Activated naive CD8-positive, alpha-beta T cell treated with anti-CD3 and anti-CD28 coated beads for 36 hours (primary cell): ENCODE results near the gene CTCFL. TPM values are rescaled to one million over a fixed set of nuclear protein-coding genes. Genes with fewer than 3 reads are reported as not detected.
"Not testable (repeated sequence)": the region's sequence is repeated elsewhere in the genome, so short reads cannot be mapped to it uniquely, and the experiment has no call there.

Experiments
- DNase-seq: peaks from one replicate; pipeline ENCODE4 v3.0.0; 2021
- H3K27ac Mint-ChIP-seq: one replicate; pipeline ENCODE4 v1.8.0; 2022; ENCODE audit warnings: mild to moderate bottlenecking, moderate library complexity, mixed read lengths
- H3K27me3 Mint-ChIP-seq: one replicate; pipeline ENCODE4 v1.8.0; 2022; ENCODE audit warnings: mild to moderate bottlenecking, mixed read lengths
- H3K36me3 Mint-ChIP-seq: one replicate; pipeline ENCODE4 v1.8.0; 2021; ENCODE audit warnings: mild to moderate bottlenecking, mixed read lengths
- H3K4me1 Mint-ChIP-seq: one replicate; pipeline ENCODE4 v1.8.0; 2021; ENCODE audit warnings: mixed read lengths
- H3K4me3 Mint-ChIP-seq: one replicate; pipeline ENCODE4 v1.8.0; 2022; ENCODE audit warnings: mild to moderate bottlenecking, moderate library complexity, mixed read lengths
- H3K9me3 Mint-ChIP-seq: one replicate; pipeline ENCODE4 v1.8.0; 2022; ENCODE audit warnings: mixed read lengths
- total RNA-seq, 2 experiments: library from RNA; stranded (reverse); gene quantifications; one replicate each; pipeline ENCODE4 v1.2.3, GENCODE V29; 2021

The CTCFL gene
- total RNA-seq, 2 experiments from 2014 or later, result not detected

- peaks cover 19% of the 10 kb centered on the region for H3K27me3 Mint-ChIP-seq
- H3K36me3 Mint-ChIP-seq, H3K27ac Mint-ChIP-seq, H3K9me3 Mint-ChIP-seq, H3K4me1 Mint-ChIP-seq, DNase-seq, H3K4me3 Mint-ChIP-seq: not testable (repeated sequence)
Observed at GRCh38 chr20:57511709-57512108, 13.2 kb downstream of the CTCFL start.

GRCh38 chr20:57509665-57510237 is 15.2 kb downstream of the CTCFL start:
- no peak for DNase-seq
- Mint-ChIP-seq H3K4me3 (no peak overlapping the region), H3K4me1 (no peaks in the 10 kb centered on the region)

GRCh38 chr20:57508831-57509230 is 16.1 kb downstream of the CTCFL start:
- Mint-ChIP-seq H3K4me3 (no peak overlapping the region), H3K9me3 (no peaks in the 10 kb centered on the region), H3K4me1 (no peaks in the 10 kb centered on the region), H3K27me3 (peaks cover 8% of the 10 kb centered on the region), H3K27ac (no peak overlapping the region), H3K36me3 (no peaks in the 10 kb centered on the region)
- DNase-seq, result no peak

More at GRCh38 chr20:57509665-57510237, 15.2 kb downstream of the CTCFL start:
- no peaks in the 10 kb centered on the region for H3K9me3 Mint-ChIP-seq
- peaks cover 17% of the 10 kb centered on the region for H3K27me3 Mint-ChIP-seq
- H3K36me3 Mint-ChIP-seq, result no peaks in the 10 kb centered on the region
- no peak overlapping the region for H3K27ac Mint-ChIP-seq

- H3K27me3 Mint-ChIP-seq, result peaks cover 9% of the 10 kb centered on the region
- H3K36me3 Mint-ChIP-seq, result no peaks in the 10 kb centered on the region
- H3K4me3 Mint-ChIP-seq, result no peak overlapping the region
- peaks cover under 1% of the 10 kb centered on the region for H3K4me1 Mint-ChIP-seq
- no peak for DNase-seq
- no peaks in the 10 kb centered on the region for H3K9me3 Mint-ChIP-seq
- no peak overlapping the region for H3K27ac Mint-ChIP-seq
Observed at GRCh38 chr20:57508381-57508780, 16.6 kb downstream of the CTCFL start.

- Mint-ChIP-seq H3K27ac (no peak overlapping the region), H3K4me1 (peaks cover 3% of the 10 kb centered on the region), H3K9me3 (no peaks in the 10 kb centered on the region), H3K27me3 (peaks cover 17% of the 10 kb centered on the region), H3K4me3 (no peak overlapping the region), H3K36me3 (no peaks in the 10 kb centered on the region)
- DNase-seq, result no peak
Observed at GRCh38 chr20:57507477-57507876, 17.5 kb downstream of the CTCFL start.

- DNase-seq, result no peak
- H3K4me3 Mint-ChIP-seq, result no peak overlapping the region
- H3K27me3 Mint-ChIP-seq, result peaks cover 28% of the 10 kb centered on the region
- H3K36me3 Mint-ChIP-seq, result no peaks in the 10 kb centered on the region
- H3K9me3 Mint-ChIP-seq, result no peaks in the 10 kb centered on the region
- no peak overlapping the region for H3K27ac Mint-ChIP-seq
- H3K4me1 Mint-ChIP-seq, result peaks cover 3% of the 10 kb centered on the region
Observed at GRCh38 chr20:57505979-57506378, 19.0 kb downstream of the CTCFL start.

- H3K36me3 Mint-ChIP-seq, result no peaks in the 10 kb centered on the region
- H3K4me3 Mint-ChIP-seq, result no peak overlapping the region
- H3K4me1 Mint-ChIP-seq, result peaks cover 3% of the 10 kb centered on the region
- peaks cover 32% of the 10 kb centered on the region for H3K27me3 Mint-ChIP-seq
- DNase-seq, result no peak
- no peaks in the 10 kb centered on the region for H3K9me3 Mint-ChIP-seq
- no peak overlapping the region for H3K27ac Mint-ChIP-seq
Observed at GRCh38 chr20:57504411-57504810, 20.5 kb downstream of the CTCFL start.

- Mint-ChIP-seq H3K4me1 (peaks cover 10% of the 10 kb centered on the region), H3K9me3 (no peaks in the 10 kb centered on the region), H3K4me3 (no peak overlapping the region), H3K36me3 (no peaks in the 10 kb centered on the region), H3K27ac (no peak overlapping the region), H3K27me3 (peaks cover 35% of the 10 kb centered on the region)
- no peak for DNase-seq
Observed at GRCh38 chr20:57503035-57503658, 21.8 kb downstream of the CTCFL start.

GRCh38 chr20:57502336-57502700 is 22.6 kb downstream of the CTCFL start:
- no peaks in the 10 kb centered on the region for H3K36me3 Mint-ChIP-seq
- H3K27ac Mint-ChIP-seq, result no peak overlapping the region
- H3K27me3 Mint-ChIP-seq, result peaks cover 40% of the 10 kb centered on the region
- H3K4me1 Mint-ChIP-seq, result peaks cover 11% of the 10 kb centered on the region
- DNase-seq, result no peak
- H3K4me3 Mint-ChIP-seq, result no peak overlapping the region
- no peaks in the 10 kb centered on the region for H3K9me3 Mint-ChIP-seq

GRCh38 chr20:57501461-57502335 is 23.2 kb downstream of the CTCFL start:
- no peak for DNase-seq
- no peaks in the 10 kb centered on the region for H3K36me3 Mint-ChIP-seq
- no peaks in the 10 kb centered on the region for H3K9me3 Mint-ChIP-seq
- peaks cover 11% of the 10 kb centered on the region for H3K4me1 Mint-ChIP-seq
- no peak overlapping the region for H3K27ac Mint-ChIP-seq
- H3K27me3 Mint-ChIP-seq, result peaks cover 42% of the 10 kb centered on the region
- no peak overlapping the region for H3K4me3 Mint-ChIP-seq

GRCh38 chr20:57500962-57501361 is 24.0 kb downstream of the CTCFL start:
- no peak overlapping the region for H3K4me3 Mint-ChIP-seq
- no peak overlapping the region for H3K27ac Mint-ChIP-seq
- DNase-seq, result no peak
- no peaks in the 10 kb centered on the region for H3K9me3 Mint-ChIP-seq
- H3K4me1 Mint-ChIP-seq, result peaks cover 11% of the 10 kb centered on the region
- H3K27me3 Mint-ChIP-seq, result peaks cover 42% of the 10 kb centered on the region
- H3K36me3 Mint-ChIP-seq, result no peaks in the 10 kb centered on the region

- no peaks in the 10 kb centered on the region for H3K36me3 Mint-ChIP-seq
- H3K27ac Mint-ChIP-seq, result no peak overlapping the region
- H3K4me1 Mint-ChIP-seq, result peaks cover 13% of the 10 kb centered on the region
- DNase-seq, result no peak
- H3K27me3 Mint-ChIP-seq, result peaks cover 42% of the 10 kb centered on the region
- H3K9me3 Mint-ChIP-seq, result no peaks in the 10 kb centered on the region
- no peak overlapping the region for H3K4me3 Mint-ChIP-seq
Observed at GRCh38 chr20:57500235-57500634, 24.7 kb downstream of the CTCFL start.

- no peak for DNase-seq
- H3K9me3 Mint-ChIP-seq, result no peaks in the 10 kb centered on the region
- peaks cover 42% of the 10 kb centered on the region for H3K27me3 Mint-ChIP-seq
- H3K4me3 Mint-ChIP-seq, result no peak overlapping the region
- no peaks in the 10 kb centered on the region for H3K36me3 Mint-ChIP-seq
- H3K27ac Mint-ChIP-seq, result no peak overlapping the region
- H3K4me1 Mint-ChIP-seq, result peaks cover 16% of the 10 kb centered on the region
Observed at GRCh38 chr20:57499676-57500075, 25.3 kb downstream of the CTCFL start.

- peaks cover 16% of the 10 kb centered on the region for H3K4me1 Mint-ChIP-seq
Observed at GRCh38 chr20:57498425-57499400, 26.2 kb downstream of the CTCFL start.

More at GRCh38 chr20:57498425-57499400, 26.2 kb downstream of the CTCFL start:
- DNase-seq, result peak; percentile 44
- Mint-ChIP-seq H3K36me3 (no peaks in the 10 kb centered on the region), H3K4me3 (no peak overlapping the region), H3K9me3 (no peaks in the 10 kb centered on the region), H3K27ac (no peak overlapping the region), H3K27me3 (peaks cover 42% of the 10 kb centered on the region)
